B cell (primary cell): Measurements from ENCODE around the gene YEATS2. TPM values are rescaled to one million over a fixed set of nuclear protein-coding genes. Genes with fewer than 3 reads are reported as not detected.

Experiments
- ATAC-seq: fragments of 200-7000 bp; cut with Tn5 transposase; one replicate; pipeline ENCODE4 v1.10.0; 2021; ENCODE audit warnings: low read depth, mild to moderate bottlenecking, moderate number of reproducible peaks, moderate library complexity
- CTCF ChIA-PET: fragments of 350-600 bp; sonication (Branson Sonifier 250); formaldehyde crosslinking; loops from one replicate; lab custom pipeline; 2021; ENCODE audit warnings: antibody characterized with exemption, inconsistent platforms; lab: Charles Lee
- POLR2A ChIA-PET: fragments of 350-600 bp; sonication (Branson Sonifier 250); formaldehyde crosslinking; loops from one replicate; lab custom pipeline; 2021; ENCODE audit warnings: antibody characterized with exemption; lab: Charles Lee
- DNase-seq: peaks from one replicate; pipeline ENCODE4 v3.0.0; 2013
- H2AFZ ChIP-seq: 2 replicates; pipeline ENCODE4 v1.6.1; 2012; ENCODE audit warnings: mild to moderate bottlenecking, low read depth, low read length; ENCODE audit not compliant: insufficient read depth, poor library complexity, severe bottlenecking
- H3K27ac ChIP-seq, 2 donors: 1 replicate in 1 of 2; 2 replicates in 1 of 2; pipeline ENCODE4 v1.5.1; 2012 to 2013; ENCODE audit warnings: low read length in 2 of 2, mild to moderate bottlenecking in 2 of 2, moderate library complexity in 1 of 2
- H3K27me3 ChIP-seq, 4 experiments: fragments of 200-600 bp in 1 of 4; sonication (generic) in 1 of 4; replicated peaks in 1 of 4; 1 replicate in 2 of 4; 2 replicates in 2 of 4; pipeline versions ENCODE4 v1.6.1 to v1.7.0; 2013 to 2016; ENCODE audit warnings: low read length in 3 of 4, mild to moderate bottlenecking in 2 of 4, mixed read lengths in 1 of 4, moderate library complexity in 1 of 4; ENCODE audit not compliant: insufficient read depth in 4 of 4, control insufficient read depth in 3 of 4; ENCODE audit errors: control extremely low read depth in 1 of 4
- H3K36me3 ChIP-seq, 2 experiments: replicated peaks in 1 of 2; 1 replicate in 1 of 2; 2 replicates in 1 of 2; pipeline versions ENCODE4 v1.6.1 to v1.7.1; 2013; ENCODE audit warnings: low read length in 1 of 2; ENCODE audit not compliant: insufficient read depth in 2 of 2, control insufficient read depth in 1 of 2; ENCODE audit errors: control extremely low read depth in 1 of 2, extremely low read depth in 1 of 2
- H3K4me1 ChIP-seq, 2 donors: fragments of 200-600 bp in 1 of 2; sonication (generic) in 1 of 2; 1 replicate in 1 of 2; 2 replicates in 1 of 2; pipeline versions ENCODE4 v1.5.1 to v1.6.1; 2013 to 2017; ENCODE audit warnings: low read length in 2 of 2; ENCODE audit not compliant: control insufficient read depth in 2 of 2, insufficient read depth in 2 of 2
- H3K4me2 ChIP-seq: replicated peaks from 2 replicates; pipeline ENCODE3; 2012; ENCODE audit warnings: mild to moderate bottlenecking, low read depth, low read length; ENCODE audit not compliant: poor library complexity, severe bottlenecking
- H3K4me3 ChIP-seq, 5 experiments: fragments of 200-600 bp in 1 of 5; sonication (generic) in 1 of 5; 1 replicate in 3 of 5; 2 replicates in 2 of 5; pipeline versions ENCODE4 v1.5.1 to v1.7.0; 2011 to 2016; ENCODE audit warnings: low read length in 4 of 5, mild to moderate bottlenecking in 4 of 5, low read depth in 2 of 5, control low read depth in 1 of 5, moderate library complexity in 1 of 5; ENCODE audit not compliant: insufficient read depth in 1 of 5; ENCODE audit errors: control extremely low read depth in 1 of 5, extremely low read depth in 1 of 5
- H3K79me2 ChIP-seq: fragments of 200-600 bp; sonication (generic); one replicate; pipeline ENCODE4 v1.6.0; 2016; ENCODE audit warnings: low read length; ENCODE audit not compliant: control insufficient read depth, insufficient read depth
- H3K9ac ChIP-seq: fragments of 200-600 bp; sonication (generic); 2 replicates; pipeline ENCODE4 v1.6.1; 2017; ENCODE audit warnings: mild to moderate bottlenecking, low read length, moderate library complexity
- H3K9me3 ChIP-seq, 3 donors: one replicate each; pipeline versions ENCODE4 v1.6.1 to v1.7.1; 2013; ENCODE audit warnings: low read length in 2 of 3; ENCODE audit not compliant: control insufficient read depth in 2 of 3, insufficient read depth in 1 of 3; ENCODE audit errors: control extremely low read depth in 1 of 3
- H4K20me1 ChIP-seq: 2 replicates; pipeline ENCODE4 v1.6.0; 2012; ENCODE audit warnings: mild to moderate bottlenecking, low read length; ENCODE audit not compliant: insufficient read depth, control insufficient read depth, poor library complexity, severe bottlenecking
- H3K27ac Mint-ChIP-seq: one replicate; pipeline ENCODE4 v1.8.0; 2021; ENCODE audit warnings: mixed read lengths
- H3K27me3 Mint-ChIP-seq: one replicate; pipeline ENCODE4 v1.8.0; 2021; ENCODE audit warnings: mixed read lengths
- H3K4me1 Mint-ChIP-seq: one replicate; pipeline ENCODE4 v1.8.0; 2021; ENCODE audit warnings: mixed read lengths
- H3K4me3 Mint-ChIP-seq: one replicate; pipeline ENCODE4 v1.8.0; 2021; ENCODE audit warnings: mixed read lengths
- H3K9me3 Mint-ChIP-seq: one replicate; pipeline ENCODE4 v1.8.0; 2022; ENCODE audit warnings: mixed read lengths; ENCODE audit not compliant: insufficient read depth
- CTCF ChIP-seq: fragments of 200-600 bp; IDR thresholded peaks from one replicate; pipeline ENCODE4 v1.8.0; 2022; ENCODE audit warnings: antibody characterized with exemption, mild to moderate bottlenecking
- EZH2 ChIP-seq: IDR thresholded peaks from 2 replicates; pipeline ENCODE4 v1.6.1; 2012; ENCODE audit warnings: borderline replicate concordance, low read depth, mild to moderate bottlenecking, moderate library complexity, low read length; ENCODE audit not compliant: insufficient read depth, poor library complexity, severe bottlenecking
- WGBS: methylation state at CpG from one replicate; pipeline ENCODE4 v1.1.5; 2013; ENCODE audit warnings: missing lambda C conversion rate; ENCODE audit not compliant: insufficient coverage; 5-methylcytosine and 5-hydroxymethylcytosine counted together
- intact Hi-C: fragments of 100-400 bp; cut with micrococcal nuclease; formaldehyde crosslinking; loops from one replicate; pipeline ENCODE4 v1.10.0; 2022
- polyA plus RNA-seq: library from polyadenylated mRNA; depleted of rRNA; stranded (reverse); fragments of >200 nt; gene quantifications from 2 replicates; pipeline ENCODE4 v1.2.3, GENCODE V29; 2012
- total RNA-seq, 2 donors: library from RNA; stranded (reverse); fragments of 120-200 nt in 1 of 2; gene quantifications; 1 replicate in 1 of 2; 2 replicates in 1 of 2; pipeline versions ENCODE4 v1.2.3 to v1.2.4, GENCODE V29; 2013 to 2022

YEATS2 gene
- total and polyA plus RNA-seq, 2 donors (not counting 1 experiment from before 2014, with no cell fraction given) = 21.8 to 26.7 TPM

DNA sequence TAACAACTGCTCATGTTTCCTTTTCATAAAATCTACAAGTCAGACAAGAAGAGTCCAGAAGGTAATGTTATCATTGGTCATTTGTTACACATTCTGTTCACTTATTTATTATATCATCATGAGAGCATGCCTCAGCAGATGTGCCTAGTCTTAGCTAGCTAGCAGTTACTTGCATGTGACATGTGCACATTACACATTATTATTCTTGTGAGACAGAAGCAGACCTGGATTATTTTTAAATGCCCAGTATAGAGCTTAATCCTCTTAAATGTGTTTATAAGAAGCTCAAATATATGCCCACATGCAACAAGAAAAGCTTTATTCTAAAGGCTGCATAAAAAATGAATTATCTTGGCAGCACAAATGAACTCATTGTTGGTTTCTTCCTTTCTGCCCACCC, 12.6 kb downstream of the YEATS2 start:
- H3K27me3 ChIP-seq = no peaks in the 10 kb centered on the region
- no peaks in the 10 kb centered on the region for H3K9me3 ChIP-seq
- H3K79me2 ChIP-seq = peaks cover 65% of the 10 kb centered on the region
- Mint-ChIP-seq H3K4me3 (no peak overlapping the region), H3K4me1 (peaks cover 11% of the 10 kb centered on the region), H3K9me3 (no peaks in the 10 kb centered on the region), H3K27ac (no peak overlapping the region), H3K27me3 (no peaks in the 10 kb centered on the region)
- no peak overlapping the region for H3K9ac ChIP-seq
- H3K27ac ChIP-seq = no peak overlapping the region
- CTCF ChIA-PET = no interaction called here
- no peak for TF ChIP-seq CTCF
- TF ChIP-seq EZH2 = no peak
- no peak overlapping the region for H2AFZ ChIP-seq
- H4K20me1 ChIP-seq = peaks cover 5% of the 10 kb centered on the region
- ATAC-seq = no peak
- POLR2A ChIA-PET = interaction anchor here (0.6 to 1.1 kb wide), 2 partner anchors 13 to 22 kb away, joined by 3 to 5 read pairs; partner anchors contain the start of gene YEATS2
- DNase-seq = no peak
- intact Hi-C loops = no loop called here
- H3K4me1 ChIP-seq = no peaks in the 10 kb centered on the region
- H3K4me3 ChIP-seq = no peak overlapping the region
- peaks cover 0 to 1% of the 10 kb centered on the region in 2 experiments for H3K36me3 ChIP-seq
- H3K4me2 ChIP-seq = no peak overlapping the region

DNA sequence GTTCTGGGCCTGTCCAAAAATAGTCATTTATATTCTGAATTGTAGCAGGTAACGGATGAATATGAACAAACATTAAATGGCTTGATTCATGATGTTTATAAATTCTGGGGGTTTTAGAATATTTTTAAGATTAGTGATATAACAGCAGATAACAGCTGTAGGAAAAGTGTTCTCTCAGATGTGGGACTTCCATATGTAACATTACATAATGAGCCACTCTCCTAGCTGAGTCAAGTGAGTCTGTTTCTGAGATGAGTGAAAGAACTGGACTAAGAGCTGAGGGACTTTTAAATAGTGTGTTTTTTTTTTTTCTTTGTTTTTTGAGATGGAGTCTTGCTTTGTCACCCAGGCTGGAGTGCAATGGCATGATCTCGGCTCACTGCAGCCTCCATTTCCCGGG, 13.9 kb downstream of the YEATS2 start:
- Histone ChIP-seq H3K4me3 (no peak overlapping the region), H3K79me2 (peaks cover 55% of the 10 kb centered on the region), H3K4me1 (no peaks in the 10 kb centered on the region), H4K20me1 (no peaks in the 10 kb centered on the region), H2AFZ (no peak overlapping the region), H3K9me3 (no peaks in the 10 kb centered on the region), H3K4me2 (no peak overlapping the region), H3K27me3 (no peaks in the 10 kb centered on the region), H3K36me3 (peaks cover 0 to 9% of the 10 kb centered on the region in 2 experiments), H3K9ac (no peak overlapping the region), H3K27ac (no peak overlapping the region)
- POLR2A ChIA-PET = interaction anchor here (0.6 kb wide), 1 partner anchor 590 kb away, joined by 3 read pairs; no protein-coding TSS in a partner anchor
- ATAC-seq (no peak), DNase-seq (no peak)
- no peak overlapping the region for H3K4me3 Mint-ChIP-seq
- no peaks in the 10 kb centered on the region for H3K9me3 Mint-ChIP-seq
- H3K4me1 Mint-ChIP-seq = peaks cover 8% of the 10 kb centered on the region
- TF ChIP-seq CTCF (no peak), EZH2 (no peak)
- intact Hi-C loops = no loop called here
- no peak overlapping the region for H3K27ac Mint-ChIP-seq
- H3K27me3 Mint-ChIP-seq = no peaks in the 10 kb centered on the region
- WGBS = 100% methylated on average over 2 of the region's 3 CpGs
- CTCF ChIA-PET = interaction anchor here (0.7 kb wide), 3 partner anchors 18 to 290 kb away, joined by 3 to 6 read pairs (median 3); no protein-coding TSS in a partner anchor
